Measurements from ENCODE around the gene COL18A1. TPM values are rescaled to one million over a fixed set of nuclear protein-coding genes. Genes with fewer than 3 reads are reported as not detected.

Gene COL18A1
- total RNA-seq, 1 donor from 2014 or later = 271 TPM

DNA sequence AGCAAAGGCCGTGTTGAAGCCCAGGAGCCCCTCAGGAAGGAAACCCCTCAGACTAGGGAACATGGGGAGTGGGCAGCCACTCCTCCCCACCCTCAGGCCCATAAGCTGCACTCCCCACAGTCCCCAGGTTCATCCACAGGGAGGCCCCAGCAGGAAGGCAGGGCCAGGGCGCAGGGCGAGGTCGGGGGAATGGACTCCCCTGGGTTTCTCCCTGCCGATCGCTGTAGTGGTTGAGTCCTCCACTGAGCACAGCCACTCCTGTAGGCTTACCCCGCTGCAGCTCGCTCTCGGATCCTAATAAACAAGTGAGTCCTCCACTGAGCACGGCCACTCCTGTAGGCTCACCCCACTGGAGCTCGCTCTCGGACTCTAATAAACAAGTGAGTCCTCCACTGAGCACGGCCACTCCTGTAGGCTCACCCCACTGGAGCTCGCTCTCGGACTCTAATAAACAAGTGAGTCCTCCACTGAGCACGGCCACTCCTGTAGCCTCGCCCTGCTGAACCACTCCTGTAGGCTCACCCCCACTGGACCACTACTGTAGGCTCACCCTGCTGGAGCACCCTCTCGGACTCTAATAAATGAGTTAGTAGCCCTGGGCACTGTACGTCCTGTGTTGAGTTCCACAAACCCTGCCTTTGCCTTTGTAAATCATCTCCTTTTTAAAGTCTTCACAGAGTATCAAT lies 16.2 kb upstream of the COL18A1 start:
- Mint-ChIP-seq H3K27ac (no peak overlapping the region), H3K27me3 (peaks cover 15% of the 10 kb centered on the region), H3K4me1 (ENCODE audit: low read depth) (peaks cover 7% of the 10 kb centered on the region), H3K9me3 (ENCODE audit: low read depth) (no peaks in the 10 kb centered on the region), H3K36me3 (ENCODE audit: insufficient read depth) (no peaks in the 10 kb centered on the region), H3K4me3 (ENCODE audit: low read depth) (no peak overlapping the region)
- DNase-seq (ENCODE audit: low spot score, unreplicated experiment) = no peak
- TF ChIP-seq, protein P1, sequence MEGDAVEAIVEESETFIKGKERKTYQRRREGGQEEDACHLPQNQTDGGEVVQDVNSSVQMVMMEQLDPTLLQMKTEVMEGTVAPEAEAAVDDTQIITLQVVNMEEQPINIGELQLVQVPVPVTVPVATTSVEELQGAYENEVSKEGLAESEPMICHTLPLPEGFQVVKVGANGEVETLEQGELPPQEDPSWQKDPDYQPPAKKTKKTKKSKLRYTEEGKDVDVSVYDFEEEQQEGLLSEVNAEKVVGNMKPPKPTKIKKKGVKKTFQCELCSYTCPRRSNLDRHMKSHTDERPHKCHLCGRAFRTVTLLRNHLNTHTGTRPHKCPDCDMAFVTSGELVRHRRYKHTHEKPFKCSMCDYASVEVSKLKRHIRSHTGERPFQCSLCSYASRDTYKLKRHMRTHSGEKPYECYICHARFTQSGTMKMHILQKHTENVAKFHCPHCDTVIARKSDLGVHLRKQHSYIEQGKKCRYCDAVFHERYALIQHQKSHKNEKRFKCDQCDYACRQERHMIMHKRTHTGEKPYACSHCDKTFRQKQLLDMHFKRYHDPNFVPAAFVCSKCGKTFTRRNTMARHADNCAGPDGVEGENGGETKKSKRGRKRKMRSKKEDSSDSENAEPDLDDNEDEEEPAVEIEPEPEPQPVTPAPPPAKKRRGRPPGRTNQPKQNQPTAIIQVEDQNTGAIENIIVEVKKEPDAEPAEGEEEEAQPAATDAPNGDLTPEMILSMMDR (IDR thresholded peaks at IDR 0.05; ENCODE audit: unreplicated experiment) = no peak

DNA sequence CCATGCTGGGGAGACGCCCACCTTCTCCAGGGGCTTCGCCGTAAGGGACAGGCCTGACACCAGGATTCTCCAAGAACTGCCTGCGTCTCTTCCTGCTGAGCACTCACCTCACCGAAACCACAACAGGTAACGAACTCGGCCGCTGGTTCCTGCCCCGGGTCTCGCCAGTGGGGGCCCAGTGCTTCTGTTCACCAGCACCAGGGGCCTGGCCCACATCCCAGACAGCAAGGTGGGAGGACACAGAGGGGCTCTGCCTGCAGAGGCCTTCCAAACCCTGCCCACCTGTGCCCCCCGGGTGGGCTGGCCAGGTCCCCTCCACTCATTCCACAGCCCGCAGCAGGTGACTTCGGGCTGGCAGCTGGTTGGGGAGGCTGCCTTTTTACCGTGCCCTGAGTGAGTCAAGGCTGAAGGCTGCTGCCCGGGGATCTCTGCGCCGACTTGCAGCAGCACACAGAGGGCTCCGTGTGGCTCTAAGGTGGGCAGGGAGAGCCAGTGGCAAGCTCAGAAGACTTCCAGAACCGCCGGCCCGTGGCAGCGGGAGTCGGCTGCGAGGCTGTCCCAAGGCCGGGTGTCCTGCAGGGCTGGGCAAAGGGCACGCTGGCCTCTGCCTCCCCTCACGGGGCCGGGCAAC lies 14.7 kb upstream of the COL18A1 start:
- H3K27ac Mint-ChIP-seq = no peak overlapping the region
- no peak overlapping the region for H3K4me3 Mint-ChIP-seq (ENCODE audit: low read depth)
- no peaks in the 10 kb centered on the region for H3K36me3 Mint-ChIP-seq (ENCODE audit: insufficient read depth)
- H3K27me3 Mint-ChIP-seq = peaks cover 18% of the 10 kb centered on the region
- H3K9me3 Mint-ChIP-seq (ENCODE audit: low read depth) = no peaks in the 10 kb centered on the region
- TF ChIP-seq, protein P1 (IDR thresholded peaks at IDR 0.05; ENCODE audit: unreplicated experiment) = no peak
- no peak for DNase-seq (ENCODE audit: low spot score, unreplicated experiment)
- peaks cover 7% of the 10 kb centered on the region for H3K4me1 Mint-ChIP-seq (ENCODE audit: low read depth)

DNA sequence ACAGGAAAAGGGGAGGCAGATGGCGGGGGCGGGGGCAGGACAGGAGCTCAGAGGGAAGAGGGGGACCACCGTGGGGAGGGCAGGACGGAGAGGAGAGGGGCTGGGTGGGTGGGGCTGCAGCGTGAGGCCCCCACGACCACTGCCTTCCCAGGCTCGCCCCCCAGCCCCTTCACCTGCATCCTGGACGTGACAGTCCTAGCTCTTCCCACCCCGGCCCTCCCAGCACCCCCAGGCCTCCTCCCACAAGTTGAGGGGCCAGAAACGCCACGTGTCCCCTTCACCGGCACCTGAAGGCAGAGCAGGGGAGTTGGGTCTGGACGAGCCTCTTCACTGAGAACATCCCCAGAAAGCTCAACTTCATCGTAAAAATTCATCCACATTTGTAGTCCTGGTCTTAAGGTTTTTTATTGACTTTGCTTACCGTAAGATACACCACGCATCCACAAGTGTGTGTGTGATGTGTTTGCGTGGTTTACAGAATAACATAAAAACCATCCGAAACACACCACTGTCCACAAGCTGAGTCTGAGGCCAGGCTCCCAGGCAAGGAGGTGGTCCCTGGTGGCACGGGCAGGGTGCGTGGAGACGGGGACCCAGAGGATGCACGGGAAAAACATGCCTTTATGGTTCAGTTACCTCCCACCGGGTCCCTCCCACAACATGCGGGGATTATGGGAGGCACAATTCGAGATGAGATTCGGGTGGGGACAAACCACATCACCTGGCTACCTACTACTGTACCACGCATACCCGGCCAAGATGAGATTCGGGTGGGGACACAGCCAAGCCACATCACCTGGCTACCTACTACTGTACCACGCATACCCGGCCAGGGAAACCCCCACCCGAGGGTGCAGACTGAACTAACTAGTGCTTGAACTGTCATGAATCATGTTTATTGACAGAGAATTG lies 13.9 kb upstream of the COL18A1 start:
- Mint-ChIP-seq H3K27me3 (peaks cover 17% of the 10 kb centered on the region), H3K27ac (no peak overlapping the region), H3K9me3 (ENCODE audit: low read depth) (no peaks in the 10 kb centered on the region), H3K36me3 (ENCODE audit: insufficient read depth) (no peaks in the 10 kb centered on the region), H3K4me1 (ENCODE audit: low read depth) (peaks cover 7% of the 10 kb centered on the region), H3K4me3 (ENCODE audit: low read depth) (no peak overlapping the region)
- TF ChIP-seq, protein P1 (IDR thresholded peaks at IDR 0.05; ENCODE audit: unreplicated experiment) = no peak
- no peak for DNase-seq (ENCODE audit: low spot score, unreplicated experiment)

DNA sequence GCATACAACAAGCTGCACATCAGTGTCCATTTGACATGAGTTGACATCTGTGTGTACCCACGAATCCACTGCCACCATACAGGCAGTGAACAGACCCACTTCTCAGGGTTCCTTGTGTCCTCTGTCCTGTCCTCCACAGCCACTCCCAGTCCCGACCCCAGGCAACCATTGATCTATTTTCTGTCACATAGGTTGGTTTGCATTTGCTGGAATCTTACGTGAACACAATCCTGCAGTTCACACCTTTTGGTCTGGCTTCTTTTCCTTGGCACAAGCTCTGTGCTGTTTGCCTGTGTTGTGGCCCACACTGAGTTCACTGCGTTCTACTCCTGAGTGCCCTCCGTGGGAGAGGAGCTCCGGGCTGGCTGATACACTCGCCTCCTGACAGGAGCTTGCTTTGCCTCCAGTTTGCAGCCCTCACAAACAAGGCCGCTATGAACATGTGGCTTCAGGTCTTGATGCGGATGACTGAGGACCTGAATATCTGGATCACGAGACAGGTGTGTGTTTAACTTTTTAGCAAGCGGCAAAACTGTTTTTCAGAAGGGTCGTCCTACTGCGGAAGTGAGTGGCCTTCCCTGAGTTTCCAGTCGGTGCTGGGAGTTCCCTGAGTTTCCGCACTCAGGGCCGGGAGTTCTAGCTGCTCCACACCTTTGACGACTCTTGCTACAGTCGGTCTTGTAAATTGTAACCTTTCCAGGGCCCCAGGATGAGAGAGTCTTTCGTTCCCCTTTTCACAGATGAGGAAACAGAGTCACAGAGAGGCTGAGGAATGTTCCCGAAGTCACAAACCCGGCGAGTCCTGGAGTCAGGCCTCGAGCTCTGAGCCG lies 13.0 kb upstream of the COL18A1 start:
- TF ChIP-seq, protein P1 (IDR thresholded peaks at IDR 0.05; ENCODE audit: unreplicated experiment) = no peak
- no peaks in the 10 kb centered on the region for H3K36me3 Mint-ChIP-seq (ENCODE audit: insufficient read depth)
- H3K27me3 Mint-ChIP-seq = peaks cover 17% of the 10 kb centered on the region
- H3K9me3 Mint-ChIP-seq (ENCODE audit: low read depth) = no peaks in the 10 kb centered on the region
- no peak for DNase-seq (ENCODE audit: low spot score, unreplicated experiment)
- no peak overlapping the region for H3K4me3 Mint-ChIP-seq (ENCODE audit: low read depth)
- no peaks in the 10 kb centered on the region for H3K4me1 Mint-ChIP-seq (ENCODE audit: low read depth)
- no peak overlapping the region for H3K27ac Mint-ChIP-seq

Data from progenitor cell of endocrine pancreas (in vitro differentiated cells).